Measurements from ENCODE around the gene PDE11A. TPM values are rescaled to one million over a fixed set of nuclear protein-coding genes. Genes with fewer than 3 reads are reported as not detected.

The PDE11A gene
- total RNA-seq, 4 donors from 2014 or later: 0.82 to 16.2 (median 4.3) TPM

GRCh38 chr2:178012639-178013038 lies 59.9 kb downstream of the PDE11A start:
- TF ChIP-seq POLR2A (IDR thresholded peaks at IDR 0.05): no peak
- TF ChIP-seq CTCF (IDR thresholded peaks at IDR 0.05 in 4 of 5, conservative IDR thresholded peaks at IDR 0.05 in 1 of 5): no peak
- Histone ChIP-seq H3K4me3 (no peak overlapping the region), H3K27me3 (no peaks in the 10 kb centered on the region), H3K4me1 (no peaks in the 10 kb centered on the region), H3K36me3 (no peaks in the 10 kb centered on the region), H3K27ac (no peak overlapping the region), H3K9me3 (no peaks in the 10 kb centered on the region)
- intact Hi-C loops (cut with DNase I; ENCODE audit: low total_unique reads) (no loop called here), in situ Hi-C loops (cut with MboI; ENCODE audit: low sequenced_read_pairs in 4 of 4) (no loop called here)
- DNase-seq (no peak), ATAC-seq (no peak)

GRCh38 chr2:178009813-178010212 lies 62.8 kb downstream of the PDE11A start:
- no peak overlapping the region for H3K27ac ChIP-seq
- H3K27me3 ChIP-seq: no peaks in the 10 kb centered on the region
- no peaks in the 10 kb centered on the region for H3K4me1 ChIP-seq
- no peaks in the 10 kb centered on the region for H3K36me3 ChIP-seq
- no peak overlapping the region for H3K4me3 ChIP-seq
- DNase-seq (no peak), ATAC-seq (no peak)
- no peak for TF ChIP-seq POLR2A (IDR thresholded peaks at IDR 0.05)
- TF ChIP-seq CTCF (IDR thresholded peaks at IDR 0.05 in 4 of 5, conservative IDR thresholded peaks at IDR 0.05 in 1 of 5): no peak
- intact Hi-C loops (cut with DNase I; ENCODE audit: low total_unique reads) (no loop called here), in situ Hi-C loops (cut with MboI; ENCODE audit: low sequenced_read_pairs in 4 of 4) (no loop called here)
- no peaks in the 10 kb centered on the region for H3K9me3 ChIP-seq

- in situ Hi-C loops (cut with MboI; ENCODE audit: low sequenced_read_pairs in 4 of 4): no loop called here
- no peak for ATAC-seq
- H3K9me3 ChIP-seq: no peaks in the 10 kb centered on the region
Observed at GRCh38 chr2:178008636-178009289, 63.8 kb downstream of the PDE11A start.

DNA sequence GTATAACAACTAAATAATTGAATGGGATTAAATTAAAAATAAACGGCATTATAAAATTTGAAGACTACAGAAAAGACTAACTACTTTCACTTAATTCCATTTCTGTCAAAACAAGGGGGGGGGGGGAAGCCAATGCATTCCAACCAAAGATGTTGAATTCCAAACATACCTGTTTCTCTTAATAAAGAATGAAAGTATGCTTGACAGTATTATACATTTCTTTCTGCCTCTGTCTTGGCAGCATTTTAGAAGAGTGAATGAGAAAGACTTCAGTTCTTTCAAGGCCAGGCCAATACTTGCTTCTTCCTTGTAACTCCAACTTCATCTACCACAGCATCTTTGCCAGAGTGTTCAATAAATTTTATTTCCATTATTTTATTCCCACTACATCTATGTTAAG lies 65.9 kb downstream of the PDE11A start:
- DNase-seq (no peak), ATAC-seq (no peak)
- Histone ChIP-seq H3K27me3 (no peaks in the 10 kb centered on the region), H3K36me3 (no peaks in the 10 kb centered on the region), H3K27ac (no peak overlapping the region), H3K4me1 (no peaks in the 10 kb centered on the region), H3K9me3 (no peaks in the 10 kb centered on the region), H3K4me3 (no peak overlapping the region)
- intact Hi-C loops (cut with DNase I; ENCODE audit: low total_unique reads): no loop called here
- in situ Hi-C loops (cut with MboI; ENCODE audit: low sequenced_read_pairs in 4 of 4): no loop called here
- no peak for TF ChIP-seq POLR2A (IDR thresholded peaks at IDR 0.05)
- TF ChIP-seq CTCF (IDR thresholded peaks at IDR 0.05 in 4 of 5, conservative IDR thresholded peaks at IDR 0.05 in 1 of 5): no peak

More at GRCh38 chr2:178008636-178009289, 63.8 kb downstream of the PDE11A start:
- no peak overlapping the region for H3K4me3 ChIP-seq
- no peak overlapping the region for H3K27ac ChIP-seq
- intact Hi-C loops (cut with DNase I; ENCODE audit: low total_unique reads): no loop called here
- H3K36me3 ChIP-seq: no peaks in the 10 kb centered on the region
- TF ChIP-seq POLR2A (IDR thresholded peaks at IDR 0.05) (no peak), CTCF (IDR thresholded peaks at IDR 0.05 in 4 of 5, conservative IDR thresholded peaks at IDR 0.05 in 1 of 5) (no peak)
- no peaks in the 10 kb centered on the region for H3K27me3 ChIP-seq
- H3K4me1 ChIP-seq: no peaks in the 10 kb centered on the region
- DNase-seq: no peak

GRCh38 chr2:178005756-178006155 lies 66.8 kb downstream of the PDE11A start:
- in situ Hi-C loops (cut with MboI; ENCODE audit: low sequenced_read_pairs in 4 of 4): no loop called here
- Histone ChIP-seq H3K36me3 (no peaks in the 10 kb centered on the region), H3K4me1 (no peaks in the 10 kb centered on the region), H3K9me3 (no peaks in the 10 kb centered on the region), H3K27ac (no peak overlapping the region), H3K4me3 (no peak overlapping the region), H3K27me3 (no peaks in the 10 kb centered on the region)
- no peak for TF ChIP-seq POLR2A (IDR thresholded peaks at IDR 0.05)
- TF ChIP-seq CTCF (IDR thresholded peaks at IDR 0.05 in 4 of 5, conservative IDR thresholded peaks at IDR 0.05 in 1 of 5): no peak
- ATAC-seq: no peak
- intact Hi-C loops (cut with DNase I; ENCODE audit: low total_unique reads): no loop called here
- DNase-seq: no peak
